GM12892 (cell line): ENCODE measurements around the gene ACR. TPM values are rescaled to one million over a fixed set of nuclear protein-coding genes. Genes with fewer than 3 reads are reported as not detected.
A peak's percentile ranks its signal among the peaks of the same experiment; 100 is the strongest.

Source experiments
- DNase-seq: peaks from one replicate; pipeline ENCODE4 v3.0.0; 2011; ENCODE audit not compliant: insufficient read length
- FAIRE-seq: peaks from 2 replicates; lab custom pipeline; 2011; peaks lifted over from hg19 to GRCh38; lab: Jason Lieb, UNC
- POLR2A ChIP-seq: IDR thresholded peaks from 2 replicates; pipeline ENCODE4 v1.6.1; 2011; ENCODE audit warnings: low read depth, low read length, control low read depth
- POLR2AphosphoS5 ChIP-seq: IDR thresholded peaks from 2 replicates; pipeline ENCODE4 v1.6.1; 2011; ENCODE audit warnings: low read depth, low read length, control low read depth
- TAF1 ChIP-seq: IDR thresholded peaks from 2 replicates; pipeline ENCODE4 v1.6.1; 2011; ENCODE audit warnings: low read depth, mild to moderate bottlenecking, control low read depth, low read length, borderline replicate concordance
- polyA plus RNA-seq: library from polyadenylated mRNA; unstranded; fragments of >200 nt; gene quantifications from one replicate; pipeline ENCODE4 v1.2.1, GENCODE V29; 2012; ENCODE audit warnings: missing spikeins, inconsistent platforms; ENCODE audit not compliant: missing spikeins

ACR gene
- not detected for polyA plus RNA-seq

- TF ChIP-seq TAF1 (no peak), POLR2AphosphoS5 (no peak), POLR2A (no peak)
- FAIRE-seq, result no peak
- DNase-seq, result no peak
Measured at GRCh38 chr22:50737728-50738648, at the start of gene ACR. Gene ACR (plus strand): TSS chr22:50738204. CDS start chr22:50738236, 32 bp downstream.

- FAIRE-seq (no peak), DNase-seq (no peak)
- TF ChIP-seq TAF1 (no peak), POLR2A (no peak), POLR2AphosphoS5 (no peak)
Measured at GRCh38 chr22:50688448-50688847, 49.6 kb upstream of the ACR start.

- FAIRE-seq (peak; percentile 17), DNase-seq (no peak)
- TF ChIP-seq POLR2A (no peak), POLR2AphosphoS5 (no peak), TAF1 (no peak)
Measured at GRCh38 chr22:50691521-50691920, 46.5 kb upstream of the ACR start.

GRCh38 chr22:50693462-50693861 is 44.5 kb upstream of the ACR start:
- FAIRE-seq (no peak), DNase-seq (no peak)
- no peak for TF ChIP-seq TAF1
- no peak for TF ChIP-seq POLR2A
- no peak for TF ChIP-seq POLR2AphosphoS5

GRCh38 chr22:50694099-50694605 is 43.9 kb upstream of the ACR start:
- FAIRE-seq (no peak), DNase-seq (no peak)
- TF ChIP-seq TAF1, result no peak

GRCh38 chr22:50694766-50695420 is 43.1 kb upstream of the ACR start:
- TF ChIP-seq TAF1 (no peak), POLR2A (no peak), POLR2AphosphoS5 (no peak)
- DNase-seq (no peak), FAIRE-seq (no peak)

GRCh38 chr22:50695421-50696250 is 42.4 kb upstream of the ACR start:
- FAIRE-seq, result no peak
- TF ChIP-seq TAF1 (no peak), POLR2AphosphoS5 (no peak), POLR2A (no peak)
- DNase-seq, result no peak

GRCh38 chr22:50696251-50696798 is 41.7 kb upstream of the ACR start:
- TF ChIP-seq POLR2AphosphoS5 (no peak), POLR2A (no peak), TAF1 (no peak)
- FAIRE-seq, result no peak
- no peak for DNase-seq

GRCh38 chr22:50696799-50697561 is 41.0 kb upstream of the ACR start:
- DNase-seq (no peak), FAIRE-seq (no peak)
- TF ChIP-seq TAF1 (no peak), POLR2A (no peak), POLR2AphosphoS5 (no peak)
